Neural progenitor cell (in vitro differentiated cells): Measurements from ENCODE around the gene DEXI. TPM values are rescaled to one million over a fixed set of nuclear protein-coding genes. Genes with fewer than 3 reads are reported as not detected.

Experiments used
- DNase-seq: peaks from one replicate; pipeline ENCODE4 v3.0.0-alpha.2; 2016; ENCODE audit warnings: low spot score
- H2AFZ ChIP-seq: fragments of 200-600 bp; sonication (generic); replicated peaks from 2 replicates; pipeline ENCODE4 v1.6.1; 2016; ENCODE audit warnings: antibody characterized with exemption
- H3F3A ChIP-seq: fragments of 200-600 bp; sonication (generic); 2 replicates; pipeline ENCODE4 v1.6.1; 2016; ENCODE audit warnings: antibody characterized with exemption, low read depth
- H3K27ac ChIP-seq: fragments of 200-600 bp; sonication (generic); 2 replicates; pipeline ENCODE4 v1.5.1; 2016; ENCODE audit warnings: mild to moderate bottlenecking
- H3K27me3 ChIP-seq: fragments of 200-600 bp; sonication (generic); 2 replicates; pipeline ENCODE4 v1.6.1; 2016; ENCODE audit warnings: mild to moderate bottlenecking, moderate library complexity
- H3K36me3 ChIP-seq: fragments of 200-600 bp; sonication (generic); 2 replicates; pipeline ENCODE4 v1.5.1; 2016
- H3K4me1 ChIP-seq: fragments of 200-600 bp; sonication (generic); 2 replicates; pipeline ENCODE4 v1.6.1; 2016; ENCODE audit warnings: mixed run types
- H3K4me2 ChIP-seq: fragments of 200-600 bp; sonication (generic); 2 replicates; pipeline ENCODE4 v1.6.1; 2016
- H3K4me3 ChIP-seq: fragments of 200-600 bp; sonication (generic); 2 replicates; pipeline ENCODE4 v1.5.1; 2016
- H3K79me2 ChIP-seq: fragments of 200-600 bp; sonication (generic); 2 replicates; pipeline ENCODE4 v1.6.1; 2016; ENCODE audit warnings: low read depth
- H3K9ac ChIP-seq: fragments of 200-600 bp; sonication (generic); 2 replicates; pipeline ENCODE4 v1.6.1; 2016
- H3K9me3 ChIP-seq: fragments of 200-600 bp; sonication (generic); 2 replicates; pipeline ENCODE4 v1.5.1; 2016; ENCODE audit warnings: low read depth
- H4K20me1 ChIP-seq: fragments of 200-600 bp; sonication (generic); 2 replicates; pipeline ENCODE4 v1.6.1; 2016; ENCODE audit warnings: low read depth
- H3K27ac Mint-ChIP-seq: 3 replicates; pipeline ENCODE4 v1.8.0; 2021; ENCODE audit warnings: mixed read lengths
- H3K27me3 Mint-ChIP-seq: 2 replicates; pipeline ENCODE4 v1.8.0; 2022; ENCODE audit warnings: low read depth, mild to moderate bottlenecking, inconsistent platforms, moderate library complexity, mixed read lengths; ENCODE audit not compliant: insufficient read depth
- H3K36me3 Mint-ChIP-seq: 3 replicates; pipeline ENCODE4 v1.8.0; 2021; ENCODE audit warnings: mixed read lengths
- H3K4me1 Mint-ChIP-seq: 3 replicates; pipeline ENCODE4 v1.8.0; 2021; ENCODE audit warnings: mixed read lengths
- H3K4me3 Mint-ChIP-seq: 3 replicates; pipeline ENCODE4 v1.8.0; 2021; ENCODE audit warnings: mild to moderate bottlenecking, moderate library complexity, mixed read lengths
- H3K9me3 Mint-ChIP-seq: 3 replicates; pipeline ENCODE4 v1.8.0; 2020; ENCODE audit warnings: mixed read lengths
- CTCF ChIP-seq: fragments of 200-600 bp; sonication (generic); IDR thresholded peaks from 2 replicates; pipeline ENCODE4 v1.5.1; 2017; ENCODE audit warnings: antibody characterized with exemption, mild to moderate bottlenecking
- EZH2 ChIP-seq: fragments of 200-600 bp; sonication (generic); IDR thresholded peaks from 2 replicates; pipeline ENCODE4 v1.6.1; 2017; ENCODE audit warnings: antibody characterized with exemption, mild to moderate bottlenecking, moderate library complexity
- EZH2phosphoT487 ChIP-seq: fragments of 200-600 bp; sonication (generic); IDR thresholded peaks from 2 replicates; pipeline ENCODE4 v1.6.1; 2017; ENCODE audit warnings: antibody characterized with exemption
- total RNA-seq: library from RNA; depleted of rRNA; stranded (reverse); fragments of >200 nt; gene quantifications from 2 replicates; pipeline ENCODE4 v1.2.3, GENCODE V29; 2015; ENCODE audit warnings: low replicate concordance

The DEXI gene
- total RNA-seq, 1 donor from 2014 or later = 16.4 TPM

- Histone ChIP-seq H3K4me3 (no peak overlapping the region), H3K79me2 (no peaks in the 10 kb centered on the region), H3K27ac (no peak overlapping the region), H3K36me3 (no peaks in the 10 kb centered on the region), H3K27me3 (no peaks in the 10 kb centered on the region), H3K9ac (no peak overlapping the region), H3K4me1 (no peaks in the 10 kb centered on the region), H3K9me3 (no peaks in the 10 kb centered on the region), H2AFZ (no peak overlapping the region), H4K20me1 (no peaks in the 10 kb centered on the region), H3K4me2 (no peak overlapping the region), H3F3A (no peaks in the 10 kb centered on the region)
- no peaks in the 10 kb centered on the region for H3K9me3 Mint-ChIP-seq
- peaks cover 2% of the 10 kb centered on the region for H3K27me3 Mint-ChIP-seq
- peaks cover 6% of the 10 kb centered on the region for H3K4me1 Mint-ChIP-seq
- no peak overlapping the region for H3K4me3 Mint-ChIP-seq
- TF ChIP-seq EZH2phosphoT487 (no peak), EZH2 (no peak), CTCF (no peak)
- H3K36me3 Mint-ChIP-seq = no peaks in the 10 kb centered on the region
- no peak overlapping the region for H3K27ac Mint-ChIP-seq
- DNase-seq = no peak
Observed at GRCh38 chr16:10919003-10919351, 23.3 kb downstream of the DEXI start.

DNA sequence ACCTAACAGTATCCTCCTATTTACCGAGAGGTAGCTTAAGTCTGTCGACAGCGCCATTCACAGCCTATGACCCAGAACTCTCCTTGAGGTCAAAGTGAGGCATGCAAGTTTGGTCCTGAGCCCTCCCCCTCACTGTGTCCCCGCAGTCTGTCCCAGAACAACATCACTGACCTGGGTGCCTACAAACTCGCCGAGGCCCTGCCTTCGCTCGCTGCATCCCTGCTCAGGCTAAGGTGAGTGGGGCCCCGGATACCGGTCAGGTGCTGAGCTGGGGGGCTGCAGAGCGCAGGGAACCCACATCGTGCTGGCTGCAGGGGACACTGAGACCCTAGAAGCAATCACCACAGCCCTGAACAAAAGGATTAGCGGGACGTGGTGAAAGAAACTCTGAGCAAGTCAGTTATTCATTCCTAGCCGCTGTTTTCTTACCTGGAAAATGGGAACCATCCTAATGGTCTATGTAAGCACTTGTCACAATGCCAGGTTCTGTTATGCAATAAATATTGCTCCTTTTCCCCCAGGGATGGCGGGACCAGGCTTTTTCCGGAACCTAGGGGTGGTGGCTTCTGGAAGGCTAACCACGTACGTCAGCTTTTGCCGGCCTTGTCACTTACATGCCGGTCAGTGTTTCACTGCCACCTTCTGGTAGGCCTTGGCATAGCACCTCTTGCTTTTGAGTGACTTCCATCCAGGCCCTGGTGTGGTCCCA, 23.8 kb downstream of the DEXI start:
- Histone ChIP-seq H3F3A (no peaks in the 10 kb centered on the region), H3K4me3 (no peak overlapping the region), H3K79me2 (no peaks in the 10 kb centered on the region), H3K36me3 (no peaks in the 10 kb centered on the region), H3K4me2 (peak overlapping the region; percentile 25), H3K9ac (no peak overlapping the region), H3K27me3 (no peaks in the 10 kb centered on the region), H4K20me1 (no peaks in the 10 kb centered on the region), H3K9me3 (no peaks in the 10 kb centered on the region), H3K4me1 (no peaks in the 10 kb centered on the region), H3K27ac (no peak overlapping the region), H2AFZ (peak overlapping the region; percentile 13)
- Mint-ChIP-seq H3K36me3 (no peaks in the 10 kb centered on the region), H3K27ac (no peak overlapping the region), H3K9me3 (no peaks in the 10 kb centered on the region), H3K4me1 (peaks cover 6% of the 10 kb centered on the region), H3K27me3 (peaks cover 2% of the 10 kb centered on the region), H3K4me3 (no peak overlapping the region)
- DNase-seq = peak; percentile 90
- TF ChIP-seq EZH2phosphoT487 (no peak), EZH2 (no peak), CTCF (peak; percentile 93)

GRCh38 chr16:10916534-10916933, 25.7 kb downstream of the DEXI start:
- Histone ChIP-seq H3K27ac (no peak overlapping the region), H3K4me3 (no peak overlapping the region), H3K79me2 (no peaks in the 10 kb centered on the region), H3K9ac (no peak overlapping the region), H3K4me1 (no peaks in the 10 kb centered on the region), H3K27me3 (no peaks in the 10 kb centered on the region), H4K20me1 (no peaks in the 10 kb centered on the region), H3K4me2 (no peak overlapping the region), H3F3A (no peaks in the 10 kb centered on the region), H3K36me3 (no peaks in the 10 kb centered on the region), H3K9me3 (no peaks in the 10 kb centered on the region), H2AFZ (no peak overlapping the region)
- TF ChIP-seq CTCF = no peak
- no peak for TF ChIP-seq EZH2phosphoT487
- H3K9me3 Mint-ChIP-seq = no peaks in the 10 kb centered on the region
- no peaks in the 10 kb centered on the region for H3K36me3 Mint-ChIP-seq
- H3K4me1 Mint-ChIP-seq = peaks cover 6% of the 10 kb centered on the region
- peaks cover 2% of the 10 kb centered on the region for H3K27me3 Mint-ChIP-seq
- H3K27ac Mint-ChIP-seq = no peak overlapping the region
- DNase-seq = no peak
- no peak overlapping the region for H3K4me3 Mint-ChIP-seq
